Measurements from ENCODE around the gene OXCT2.
"Not testable (repeated sequence)": the region's sequence is repeated elsewhere in the genome, so short reads cannot be mapped to it uniquely, and the experiment has no call there.

The OXCT2 gene

GRCh38 chr1:39763619-39764374, 7.4 kb downstream of the OXCT2 start:
- not testable (repeated sequence) for H3K4me3 ChIP-seq (ENCODE audit: low read depth, low read length)

GRCh38 chr1:39762550-39763540, 8.3 kb downstream of the OXCT2 start:
- H3K4me3 ChIP-seq (ENCODE audit: low read depth, low read length) = no peak overlapping the region

GRCh38 chr1:39761557-39762260, 9.4 kb downstream of the OXCT2 start:
- no peak overlapping the region for H3K4me3 ChIP-seq (ENCODE audit: low read depth, low read length)

- H3K4me3 ChIP-seq (ENCODE audit: low read depth, low read length) = no peak overlapping the region
These were observed 10.1 kb downstream of the OXCT2 start for GRCh38 chr1:39761016-39761415.

GRCh38 chr1:39760074-39761008, 10.8 kb downstream of the OXCT2 start:
- no peak overlapping the region for H3K4me3 ChIP-seq (ENCODE audit: low read depth, low read length)

- no peak overlapping the region for H3K4me3 ChIP-seq (ENCODE audit: low read depth, low read length)
These were observed 11.8 kb downstream of the OXCT2 start for GRCh38 chr1:39759436-39759726.

GRCh38 chr1:39758556-39759435, 12.4 kb downstream of the OXCT2 start:
- no peak overlapping the region for H3K4me3 ChIP-seq (ENCODE audit: low read depth, low read length)

- H3K4me3 ChIP-seq (ENCODE audit: low read depth, low read length) = no peak overlapping the region
These were observed 13.6 kb downstream of the OXCT2 start for GRCh38 chr1:39757501-39757900.

- no peak overlapping the region for H3K4me3 ChIP-seq (ENCODE audit: low read depth, low read length)
These were observed 15.0 kb downstream of the OXCT2 start for GRCh38 chr1:39755965-39756659.

- no peak overlapping the region for H3K4me3 ChIP-seq (ENCODE audit: low read depth, low read length)
These were observed 16.1 kb downstream of the OXCT2 start for GRCh38 chr1:39754906-39755504.

GRCh38 chr1:39754026-39754570, 17.1 kb downstream of the OXCT2 start:
- no peak overlapping the region for H3K4me3 ChIP-seq (ENCODE audit: low read depth, low read length)

GRCh38 chr1:39753132-39754025, 17.8 kb downstream of the OXCT2 start:
- no peak overlapping the region for H3K4me3 ChIP-seq (ENCODE audit: low read depth, low read length)

GRCh38 chr1:39752703-39753102, 18.4 kb downstream of the OXCT2 start:
- no peak overlapping the region for H3K4me3 ChIP-seq (ENCODE audit: low read depth, low read length)

GRCh38 chr1:39751595-39751994, 19.6 kb downstream of the OXCT2 start:
- no peak overlapping the region for H3K4me3 ChIP-seq (ENCODE audit: low read depth, low read length)

GRCh38 chr1:39745016-39745670, 26.0 kb downstream of the OXCT2 start:
- H3K4me3 ChIP-seq (ENCODE audit: low read depth, low read length) = no peak overlapping the region

- H3K4me3 ChIP-seq (ENCODE audit: low read depth, low read length) = peak within 1 kb of the TSS; percentile 90
These were observed 32.4 kb downstream of the OXCT2 start, which contains the start of gene PPIE for GRCh38 chr1:39738622-39739366. TSS of gene PPIE (plus strand) at chr1:39738882. CDS start at chr1:39738901, 19 bp downstream.
